GM12873 (cell line): ENCODE measurements around the gene GDF10.

Source experiments
- TF ChIP-seq, protein P1 (sequence below): IDR thresholded peaks from 2 replicates; pipeline ENCODE4 v1.5.1; 2012; ENCODE audit warnings: low read depth, mild to moderate bottlenecking, moderate library complexity, low read length, control low read depth; ENCODE audit not compliant: insufficient read depth; ENCODE audit errors: missing control alignments

Gene GDF10

DNA sequence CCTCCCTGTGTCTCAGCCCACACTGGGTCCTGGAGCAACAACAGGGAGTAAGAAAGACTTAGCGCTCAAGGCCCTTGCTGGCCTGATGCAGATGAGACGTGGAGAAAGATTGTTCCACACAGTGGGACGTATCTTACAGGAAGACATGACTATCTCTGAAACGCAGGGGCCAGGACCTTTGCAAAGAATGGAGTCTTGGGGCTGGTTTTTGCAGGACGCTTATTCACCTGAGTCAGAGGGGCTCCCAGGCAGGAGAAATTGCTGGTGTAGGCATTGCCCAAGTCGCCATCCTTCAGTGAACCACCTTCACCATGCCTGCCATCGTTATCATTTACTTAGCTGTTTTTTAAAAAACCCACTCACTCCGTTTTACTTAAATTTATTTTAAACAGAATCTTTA, 11.8 kb upstream of the GDF10 start:
- TF ChIP-seq, protein P1, sequence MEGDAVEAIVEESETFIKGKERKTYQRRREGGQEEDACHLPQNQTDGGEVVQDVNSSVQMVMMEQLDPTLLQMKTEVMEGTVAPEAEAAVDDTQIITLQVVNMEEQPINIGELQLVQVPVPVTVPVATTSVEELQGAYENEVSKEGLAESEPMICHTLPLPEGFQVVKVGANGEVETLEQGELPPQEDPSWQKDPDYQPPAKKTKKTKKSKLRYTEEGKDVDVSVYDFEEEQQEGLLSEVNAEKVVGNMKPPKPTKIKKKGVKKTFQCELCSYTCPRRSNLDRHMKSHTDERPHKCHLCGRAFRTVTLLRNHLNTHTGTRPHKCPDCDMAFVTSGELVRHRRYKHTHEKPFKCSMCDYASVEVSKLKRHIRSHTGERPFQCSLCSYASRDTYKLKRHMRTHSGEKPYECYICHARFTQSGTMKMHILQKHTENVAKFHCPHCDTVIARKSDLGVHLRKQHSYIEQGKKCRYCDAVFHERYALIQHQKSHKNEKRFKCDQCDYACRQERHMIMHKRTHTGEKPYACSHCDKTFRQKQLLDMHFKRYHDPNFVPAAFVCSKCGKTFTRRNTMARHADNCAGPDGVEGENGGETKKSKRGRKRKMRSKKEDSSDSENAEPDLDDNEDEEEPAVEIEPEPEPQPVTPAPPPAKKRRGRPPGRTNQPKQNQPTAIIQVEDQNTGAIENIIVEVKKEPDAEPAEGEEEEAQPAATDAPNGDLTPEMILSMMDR = no peak

DNA sequence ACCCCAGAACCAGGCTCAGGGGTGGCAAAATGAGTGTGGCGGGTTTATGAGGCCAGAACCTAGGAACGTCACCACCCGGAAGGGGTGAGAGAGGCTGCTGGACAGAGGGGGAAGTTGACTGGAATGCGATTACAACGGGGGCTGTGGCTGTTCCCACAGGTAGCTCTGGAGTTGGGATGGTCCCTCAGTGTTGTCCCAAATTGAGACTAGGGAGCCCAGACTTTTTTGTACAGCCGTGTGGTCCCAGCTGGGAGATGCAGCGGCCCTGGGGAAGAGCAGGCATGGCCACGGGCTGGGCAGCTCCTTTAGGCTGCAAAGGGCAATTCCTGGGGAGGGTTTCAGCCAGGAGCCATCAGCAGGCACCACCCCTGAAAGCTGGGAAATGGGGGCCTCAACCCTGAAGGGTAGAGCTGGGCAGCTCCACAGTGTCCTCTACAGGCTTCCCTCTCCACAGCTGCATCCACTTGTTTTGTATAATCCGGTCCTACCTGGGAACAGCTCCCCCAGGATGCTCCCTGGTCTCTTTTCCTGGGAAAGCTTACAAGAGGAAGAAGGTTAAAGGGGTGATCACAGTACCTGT, 11.0 kb upstream of the GDF10 start:
- TF ChIP-seq, protein P1 = no peak

DNA sequence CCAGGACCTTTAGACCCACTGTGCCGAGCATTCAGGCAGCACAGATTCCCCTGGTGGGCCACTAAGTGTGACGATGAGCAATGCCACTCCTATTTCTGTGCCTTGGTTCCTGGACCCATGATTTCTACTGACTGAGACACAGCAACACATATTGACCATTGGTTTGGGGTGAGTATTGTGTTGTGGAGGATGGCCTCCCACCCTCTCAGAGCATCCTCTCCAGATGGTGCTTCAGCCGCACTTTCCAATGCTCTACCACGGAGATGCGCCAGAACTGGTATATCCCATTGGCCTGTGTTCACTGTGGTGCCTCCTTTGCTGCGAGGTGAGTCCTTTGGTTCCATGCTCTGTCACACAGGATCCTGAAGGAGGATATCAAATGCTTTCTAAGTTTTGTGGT, 10.1 kb upstream of the GDF10 start:
- TF ChIP-seq, protein P1 = no peak

DNA sequence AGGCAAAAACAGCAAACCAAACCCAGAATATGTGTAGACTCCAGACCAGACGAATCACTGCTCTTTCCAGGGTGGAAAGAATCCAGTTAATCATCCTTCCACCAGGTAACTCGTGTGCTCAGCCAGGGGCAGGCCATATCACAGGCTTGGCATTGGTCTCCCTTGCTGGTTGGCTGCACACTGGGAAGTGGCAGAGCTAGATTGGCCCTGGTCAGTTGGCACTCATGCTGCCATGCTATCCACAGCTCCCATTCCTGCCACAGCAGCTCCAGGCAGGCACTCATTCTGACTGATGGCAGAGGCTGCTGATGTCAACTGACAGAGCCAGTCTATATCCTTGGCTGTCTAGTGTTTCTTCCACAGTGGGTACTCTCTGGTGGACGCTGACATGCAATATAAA, 9.7 kb upstream of the GDF10 start:
- TF ChIP-seq, protein P1 = no peak

DNA sequence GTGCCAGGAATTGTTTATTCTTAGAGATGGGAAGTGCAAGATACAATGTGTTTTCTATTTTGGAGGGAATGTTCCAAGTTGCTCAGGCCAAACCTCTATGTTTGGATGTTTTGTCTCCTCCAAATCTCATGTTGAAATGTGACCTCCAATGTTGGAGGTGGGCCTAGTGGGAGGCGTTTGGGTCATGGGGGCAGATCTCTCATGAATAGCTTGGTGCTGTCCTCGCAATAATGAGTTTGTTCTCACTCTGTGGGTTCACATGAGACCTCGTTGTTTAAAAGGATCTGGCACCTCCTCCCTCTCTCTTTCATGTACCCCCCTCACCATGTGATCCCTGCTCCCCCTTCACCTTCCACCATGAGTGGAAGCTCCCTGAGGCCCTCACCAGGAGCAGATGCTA, 8.3 kb upstream of the GDF10 start:
- TF ChIP-seq, protein P1 = no peak

DNA sequence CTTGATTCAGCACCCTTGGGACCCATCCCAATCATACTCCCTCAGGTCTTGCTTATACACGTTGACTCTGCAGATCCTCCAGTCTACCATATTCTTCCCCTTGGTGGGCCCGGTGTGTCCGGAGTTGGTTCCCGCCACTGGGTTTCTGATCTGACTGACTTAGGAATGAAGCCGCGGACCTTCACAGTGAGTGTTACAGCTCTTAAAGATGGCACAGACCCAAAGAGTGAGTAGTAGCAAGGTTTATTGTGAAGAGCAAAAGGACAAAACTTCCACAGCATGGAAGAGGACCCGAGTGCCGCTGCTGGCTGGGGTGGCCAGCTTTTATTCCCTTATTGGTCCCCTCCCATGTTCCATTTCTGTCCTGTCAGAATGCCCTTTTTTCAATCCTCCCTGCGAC, 5.9 kb upstream of the GDF10 start:
- TF ChIP-seq, protein P1 = no peak

DNA sequence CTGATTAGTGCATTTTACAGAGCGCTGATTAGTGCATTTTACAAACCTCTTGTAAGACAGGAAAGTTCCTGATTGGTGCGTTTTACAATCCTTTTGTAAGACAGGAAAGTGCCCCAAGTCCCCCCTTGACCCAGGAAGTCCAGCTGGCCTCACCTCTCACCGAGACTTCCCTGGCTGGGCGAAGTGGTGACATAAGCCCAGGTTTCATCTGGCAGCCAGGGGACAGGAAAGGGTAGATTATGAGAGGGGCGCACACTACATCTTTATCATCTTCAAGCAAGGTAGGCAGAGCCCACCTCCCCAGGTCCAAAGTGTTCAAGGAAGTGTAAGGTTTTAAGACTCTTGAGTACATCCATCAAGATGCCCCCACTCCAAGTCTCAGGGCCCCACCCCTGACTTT, 5.5 kb upstream of the GDF10 start:
- TF ChIP-seq, protein P1 = no peak
